GM08714 (cell line): ENCODE data around the gene SLC49A3.
"Not testable (repeated sequence)": the region's sequence is repeated elsewhere in the genome, so short reads cannot be mapped to it uniquely, and the experiment has no call there.

Experiments used
- H3K4me3 ChIP-seq: fragments of 200-500 bp; sonication (Bioruptor generic); 2 replicates; pipeline ENCODE4 v1.5.1; 2014; ENCODE audit warnings: mild to moderate bottlenecking, low read length, inconsistent platforms
- ZNF274 ChIP-seq: IDR thresholded peaks from 2 replicates; pipeline ENCODE4 v1.6.1; 2012; ENCODE audit warnings: mild to moderate bottlenecking, low read depth, low read length

Gene SLC49A3

DNA sequence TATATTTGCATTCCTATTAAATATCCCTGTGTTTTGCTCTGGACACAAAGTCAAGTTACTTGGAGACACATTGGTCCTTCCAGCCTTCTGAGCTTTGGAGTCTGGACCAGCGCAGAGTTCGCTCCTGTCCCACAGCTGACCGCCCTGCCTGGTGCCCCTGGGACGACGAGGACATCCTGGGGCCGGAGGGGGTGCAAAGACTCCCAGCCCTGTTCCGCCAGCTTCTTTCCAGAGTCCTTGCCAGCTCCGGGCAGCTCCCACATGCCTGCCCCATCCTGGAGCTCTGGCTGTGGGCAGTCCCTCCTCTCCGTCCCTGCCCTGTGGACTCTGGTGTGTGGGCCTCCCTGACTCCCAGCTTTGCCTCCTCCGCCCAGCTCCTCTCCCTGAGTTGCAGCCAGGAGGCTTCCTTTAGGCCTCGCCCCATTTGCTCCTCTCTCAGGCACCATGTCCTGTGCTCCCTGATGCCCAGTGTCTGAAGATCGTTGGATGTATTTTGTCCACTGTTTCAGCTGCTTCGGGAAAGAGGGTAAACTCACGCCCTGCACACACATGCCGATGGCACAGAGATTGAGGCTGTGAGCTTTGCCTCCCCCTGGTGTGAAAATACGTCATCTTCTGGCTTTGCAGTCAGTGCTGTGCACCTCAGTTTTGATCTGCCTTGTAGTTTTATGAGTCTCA, 11.8 kb upstream of the SLC49A3 start:
- no peak overlapping the region for H3K4me3 ChIP-seq
- TF ChIP-seq ZNF274: no peak

DNA sequence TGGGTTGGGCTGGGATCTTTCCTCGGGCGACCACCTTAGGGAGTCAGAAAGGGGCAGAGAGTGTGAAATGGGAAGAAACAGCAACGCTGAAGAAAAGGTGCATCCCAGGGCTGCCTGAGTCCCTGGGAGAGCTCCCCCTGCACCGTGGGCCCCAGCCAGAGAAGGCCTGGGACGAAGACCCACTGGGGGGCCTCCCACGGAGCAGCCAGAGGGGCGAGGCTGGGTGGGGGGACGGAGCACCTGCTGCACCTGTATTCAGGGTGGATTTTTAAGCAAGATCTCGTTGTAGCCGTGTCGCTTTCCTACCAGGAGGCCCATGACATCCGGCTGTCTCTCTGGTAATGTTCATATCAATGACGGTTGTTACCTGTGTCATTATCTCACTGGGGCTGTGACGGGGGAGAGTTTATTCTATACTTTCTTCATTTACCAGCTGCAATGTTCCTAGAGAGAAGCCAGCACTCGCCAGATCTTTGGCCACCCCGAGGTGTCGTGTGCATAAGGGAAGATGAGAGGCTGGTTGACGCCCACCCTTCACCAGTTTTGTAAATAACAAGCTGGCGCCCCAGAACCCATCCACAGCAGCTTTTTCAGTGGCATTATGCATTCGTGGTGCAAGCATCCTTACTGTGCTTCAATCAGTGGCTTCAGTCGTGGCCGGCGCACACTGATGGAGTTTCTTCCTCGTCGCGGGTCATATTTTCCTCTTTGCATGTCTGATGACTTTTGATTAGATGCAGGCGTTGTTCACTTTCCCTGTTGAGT, 11.0 kb upstream of the SLC49A3 start:
- H3K4me3 ChIP-seq: no peak overlapping the region; the same call in 1 of the 2 replicates
- no peak for TF ChIP-seq ZNF274

DNA sequence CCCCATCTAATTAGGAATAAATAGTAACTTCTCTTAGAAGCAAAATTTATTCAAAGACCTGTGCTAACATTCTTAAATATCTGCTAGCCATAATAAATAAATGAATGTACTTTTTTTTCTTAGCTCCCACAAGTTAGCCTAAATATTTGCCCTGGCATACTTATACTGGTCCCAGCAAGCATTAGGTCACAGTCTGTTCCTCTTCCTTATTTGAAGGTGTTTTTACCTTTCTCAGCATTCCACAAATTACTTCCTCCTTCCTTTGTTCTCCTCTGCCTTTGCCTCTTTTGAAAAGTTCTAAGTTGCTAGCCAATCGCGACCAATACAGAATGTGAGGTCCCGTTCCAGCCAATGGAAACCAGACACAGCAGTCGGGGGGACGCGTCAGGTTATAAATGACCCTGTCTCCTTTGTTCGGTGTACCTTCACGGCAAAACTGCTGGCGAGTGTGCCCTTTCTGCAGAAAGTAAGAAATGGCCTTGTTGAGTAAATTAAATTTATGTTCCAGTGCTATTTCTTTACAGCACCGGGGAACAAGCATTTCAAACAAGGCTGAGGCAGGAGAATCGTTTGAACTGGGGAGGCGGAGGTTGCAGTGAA, 5.5 kb upstream of the SLC49A3 start:
- not testable (repeated sequence) for H3K4me3 ChIP-seq

DNA sequence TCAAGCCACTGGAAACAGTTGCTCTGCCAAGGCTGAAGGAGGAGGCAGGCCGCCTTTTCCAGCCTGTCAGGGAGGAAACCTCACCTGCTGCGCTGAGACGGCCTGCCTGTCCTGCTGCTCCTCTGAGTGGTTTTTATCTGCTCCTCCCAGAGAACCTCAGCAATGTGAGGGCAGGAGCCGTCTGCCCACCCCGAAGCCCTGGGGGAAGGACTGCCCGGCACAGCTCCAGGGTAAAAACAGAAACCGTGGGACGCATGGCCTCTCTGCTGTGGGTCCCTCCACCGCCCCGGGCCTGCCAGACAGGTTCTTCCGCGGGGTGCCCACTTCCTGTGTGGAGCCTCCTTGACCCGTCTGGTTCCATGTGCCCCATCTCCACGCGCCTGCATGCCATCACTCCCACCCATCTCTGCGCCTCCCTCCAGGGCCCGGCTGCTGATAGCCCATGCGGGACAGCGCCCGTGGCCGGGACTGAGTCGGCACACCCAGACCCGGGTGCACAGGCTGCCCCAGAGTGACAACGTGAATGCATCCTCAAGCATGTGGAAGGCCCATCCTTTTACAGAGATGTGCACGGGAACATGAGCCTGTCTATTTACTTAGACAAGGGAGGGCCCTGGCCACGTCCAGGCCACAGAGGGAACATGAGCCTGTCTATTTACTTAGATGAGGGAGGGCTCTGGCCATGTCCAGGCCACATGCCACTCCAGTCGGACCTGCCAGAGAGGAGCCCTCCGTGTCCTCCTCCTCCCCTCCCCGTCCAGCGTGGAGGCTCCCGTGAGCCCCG, 4.0 kb upstream of the SLC49A3 start:
- H3K4me3 ChIP-seq: no peak overlapping the region
- no peak for TF ChIP-seq ZNF274

DNA sequence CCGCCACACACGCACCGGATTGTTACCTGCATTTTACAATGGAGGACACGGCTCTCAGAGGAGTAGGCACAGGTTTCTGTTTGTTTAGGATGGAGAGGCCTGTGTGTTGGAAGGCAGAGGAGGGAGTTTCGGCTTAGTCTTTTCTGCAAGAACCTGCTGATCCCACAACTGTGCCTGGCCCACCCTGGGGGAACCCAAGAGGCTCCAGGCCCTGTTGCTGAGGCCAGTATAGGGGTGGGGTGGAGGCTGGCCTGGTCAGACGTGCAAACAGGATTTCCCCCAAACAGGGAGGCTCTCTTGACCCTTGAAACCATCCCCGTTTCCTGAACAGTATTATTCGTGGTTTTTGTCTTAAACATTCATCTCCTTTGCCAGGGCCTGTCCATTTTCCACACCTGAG, 772 bp upstream of the SLC49A3 start:
- TF ChIP-seq ZNF274: no peak
- peak overlapping the region; percentile 1; the same call in 1 of the 2 replicates for H3K4me3 ChIP-seq

DNA sequence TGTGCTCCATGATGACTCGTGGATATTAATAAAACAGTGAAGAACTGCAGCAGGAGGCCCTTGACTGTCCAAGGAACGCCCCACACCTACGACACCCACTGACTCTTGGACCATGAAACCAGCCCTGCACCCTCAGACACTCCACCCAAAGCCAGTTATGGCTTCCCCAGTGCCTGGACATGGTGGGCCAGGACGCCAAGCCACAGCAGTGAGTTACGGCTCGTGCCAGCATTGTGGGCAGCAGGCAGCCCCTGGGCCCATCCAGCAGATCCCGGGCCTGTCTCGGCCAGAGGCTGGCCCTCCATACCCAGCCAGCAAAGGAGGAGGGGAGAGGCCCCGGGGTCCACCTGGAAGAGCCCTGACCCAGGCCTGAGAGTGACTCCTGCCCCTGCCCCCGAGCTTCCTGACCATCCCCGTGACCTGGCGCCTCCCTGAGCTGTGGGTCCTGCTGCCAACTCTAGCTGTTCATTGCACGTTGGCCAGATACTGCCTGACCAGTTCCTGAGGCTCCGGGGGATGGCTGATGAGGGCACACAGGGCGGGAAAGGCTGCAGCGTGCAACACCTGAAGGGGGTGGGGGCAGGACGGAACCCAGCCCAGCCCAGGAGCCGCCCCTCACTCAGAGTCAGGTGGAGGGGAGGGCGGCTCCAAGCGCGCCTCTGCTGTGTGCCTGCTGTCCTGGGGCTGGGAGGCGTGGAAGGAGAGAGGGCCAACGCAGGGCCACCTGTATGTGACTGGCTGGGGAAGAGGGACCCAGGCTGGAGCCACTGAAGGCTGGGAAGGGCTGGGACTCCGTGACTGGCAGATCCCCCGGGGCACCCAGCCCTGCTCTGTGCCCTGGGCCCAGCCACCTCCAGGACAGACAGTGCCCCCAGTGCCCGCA, 739 bp downstream of the SLC49A3 start:
- no peak overlapping the region; the same call in 1 of the 2 replicates for H3K4me3 ChIP-seq
- TF ChIP-seq ZNF274: no peak

DNA sequence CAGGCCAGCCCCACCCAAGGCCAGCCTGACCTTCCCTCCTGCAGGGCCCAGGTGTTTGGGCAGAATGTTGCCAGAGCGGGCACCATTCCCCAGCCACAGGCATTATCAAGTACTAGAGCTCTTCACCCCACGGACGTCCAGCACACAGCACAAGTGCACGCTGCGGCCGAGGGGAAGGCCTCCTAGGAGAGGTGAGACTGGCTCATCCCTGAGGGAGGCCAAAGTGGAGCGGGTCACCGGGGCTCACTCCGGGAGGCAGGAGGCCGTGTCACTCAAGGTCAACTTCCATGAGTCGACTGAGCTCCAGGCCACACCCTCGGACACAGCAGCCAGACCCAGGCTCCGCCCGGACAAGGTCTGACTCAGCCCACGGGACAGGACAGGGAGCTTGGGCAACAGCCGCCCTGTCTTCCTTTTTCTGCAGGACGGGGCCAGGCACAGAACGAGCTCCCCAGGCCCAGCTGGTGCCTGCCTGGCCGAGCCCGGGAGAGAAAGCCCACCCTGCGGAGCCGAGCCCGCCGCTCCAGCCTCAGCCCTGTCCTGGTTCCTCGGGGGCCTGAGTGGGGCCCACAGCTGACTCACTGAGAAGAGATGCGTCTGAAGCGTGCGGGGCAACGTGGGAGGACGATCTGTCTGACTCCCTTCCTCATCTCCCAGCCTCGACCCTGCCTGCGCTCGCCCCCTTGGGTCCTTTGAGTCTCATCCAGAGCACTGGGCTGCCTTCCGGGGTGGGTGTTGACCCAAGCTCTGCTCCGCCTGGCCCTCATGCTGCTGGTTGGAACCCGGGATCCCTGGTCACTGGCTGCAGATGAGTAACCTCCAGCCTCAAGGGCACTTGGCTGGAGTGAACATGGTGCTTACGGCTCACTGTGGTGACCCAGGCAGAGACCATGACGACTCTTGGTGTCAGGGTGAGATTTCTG, 1.6 kb downstream of the SLC49A3 start:
- no peak overlapping the region for H3K4me3 ChIP-seq
- TF ChIP-seq ZNF274: no peak

DNA sequence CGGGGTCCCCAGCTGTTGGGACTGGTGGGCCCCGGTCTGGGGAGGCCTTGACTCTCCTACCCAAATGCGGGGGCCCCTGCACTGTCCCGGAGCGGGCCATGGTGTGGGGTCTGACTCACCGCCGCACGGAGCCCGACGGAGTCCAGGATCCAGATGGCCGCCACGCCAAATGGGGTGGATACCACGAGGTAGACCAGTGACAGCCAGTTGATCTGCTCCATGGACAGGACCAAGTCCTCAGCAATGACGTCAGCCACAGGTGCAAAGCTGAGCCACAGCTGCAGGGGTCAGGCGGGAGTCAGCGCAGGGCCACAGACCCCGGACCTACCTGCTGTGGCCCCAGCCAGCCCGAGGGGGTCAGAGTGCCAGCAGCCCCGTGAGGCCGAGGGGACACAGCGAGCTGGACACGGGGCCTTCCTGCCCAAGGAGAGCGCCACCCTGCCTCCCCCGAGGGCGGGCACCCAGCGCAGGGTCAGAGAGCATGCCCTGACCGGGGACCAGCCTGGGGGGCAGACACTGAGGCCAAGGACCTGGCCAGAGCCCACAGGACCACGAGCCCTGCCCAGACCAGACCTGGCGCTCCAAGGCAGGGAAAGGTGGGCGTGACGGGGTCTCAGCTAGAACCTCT, 2.4 kb downstream of the SLC49A3 start:
- no peak overlapping the region for H3K4me3 ChIP-seq
- TF ChIP-seq ZNF274: no peak

DNA sequence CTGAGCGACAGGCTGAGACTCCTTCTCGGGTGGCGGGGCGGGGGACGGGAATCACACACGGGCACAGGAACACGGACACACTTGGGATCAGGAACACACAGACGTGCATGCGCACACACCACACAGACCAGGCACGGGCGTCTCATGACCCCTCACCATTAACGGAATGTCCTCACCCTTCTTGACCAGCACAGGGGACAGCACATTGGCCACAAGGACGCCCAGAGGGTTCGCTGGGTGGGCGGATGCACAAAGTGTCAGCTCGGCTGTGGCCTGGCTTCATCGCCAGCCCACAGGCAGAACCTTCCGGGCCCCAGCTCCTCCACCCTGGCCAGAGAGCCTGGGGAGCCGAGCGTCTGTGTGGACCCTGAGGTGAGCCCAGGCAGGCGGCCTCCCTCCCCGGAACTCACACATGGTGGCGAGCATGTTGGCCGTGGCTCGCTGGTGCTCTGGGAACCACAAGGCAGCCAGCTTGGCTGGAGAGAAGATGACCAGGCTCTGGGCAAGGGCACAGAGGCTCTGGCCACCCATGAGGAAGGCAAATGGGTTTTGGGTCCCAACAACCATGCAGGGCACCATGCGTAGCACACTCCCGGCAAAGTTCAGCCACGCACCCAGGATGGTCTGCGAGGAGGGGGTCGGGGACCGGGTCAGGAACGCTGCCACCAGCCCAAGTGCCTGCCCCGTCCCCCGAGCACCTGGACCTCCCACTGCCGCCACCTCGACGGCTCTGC, 3.1 kb downstream of the SLC49A3 start:
- H3K4me3 ChIP-seq: no peak overlapping the region
- TF ChIP-seq ZNF274: no peak

DNA sequence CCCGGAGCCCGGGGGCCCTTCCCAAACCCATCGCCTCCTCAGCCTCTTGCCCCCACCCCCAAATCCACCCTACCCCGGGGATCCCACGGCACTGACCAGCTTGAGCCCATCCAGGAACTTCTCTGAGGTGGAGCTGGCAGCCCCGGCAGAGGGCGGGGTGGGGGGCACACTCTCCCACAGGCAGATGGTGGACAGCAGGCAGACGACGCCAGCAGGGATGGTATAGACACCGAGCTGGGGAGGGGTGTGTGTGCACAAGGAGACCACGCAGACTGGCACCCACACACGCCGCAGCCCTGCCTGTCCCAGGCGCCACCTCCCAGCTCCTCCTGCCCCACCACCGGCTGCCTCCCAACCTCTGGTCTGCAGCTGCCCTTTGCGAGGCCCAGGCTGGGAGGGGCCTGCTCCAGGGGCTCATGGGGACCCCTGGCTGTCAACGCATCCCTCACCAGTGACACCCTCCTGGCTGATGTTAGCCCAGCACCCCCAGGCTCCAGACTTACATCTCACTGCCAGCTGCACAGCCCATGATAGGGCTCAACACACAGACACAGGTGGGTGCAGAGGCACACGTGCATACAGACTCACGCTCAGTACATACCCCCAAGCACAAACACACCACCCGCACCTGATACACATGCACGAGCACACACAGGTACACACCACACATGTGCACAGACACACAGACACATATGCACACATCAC, 4.2 kb downstream of the SLC49A3 start:
- H3K4me3 ChIP-seq: no peak overlapping the region
- no peak for TF ChIP-seq ZNF274

DNA sequence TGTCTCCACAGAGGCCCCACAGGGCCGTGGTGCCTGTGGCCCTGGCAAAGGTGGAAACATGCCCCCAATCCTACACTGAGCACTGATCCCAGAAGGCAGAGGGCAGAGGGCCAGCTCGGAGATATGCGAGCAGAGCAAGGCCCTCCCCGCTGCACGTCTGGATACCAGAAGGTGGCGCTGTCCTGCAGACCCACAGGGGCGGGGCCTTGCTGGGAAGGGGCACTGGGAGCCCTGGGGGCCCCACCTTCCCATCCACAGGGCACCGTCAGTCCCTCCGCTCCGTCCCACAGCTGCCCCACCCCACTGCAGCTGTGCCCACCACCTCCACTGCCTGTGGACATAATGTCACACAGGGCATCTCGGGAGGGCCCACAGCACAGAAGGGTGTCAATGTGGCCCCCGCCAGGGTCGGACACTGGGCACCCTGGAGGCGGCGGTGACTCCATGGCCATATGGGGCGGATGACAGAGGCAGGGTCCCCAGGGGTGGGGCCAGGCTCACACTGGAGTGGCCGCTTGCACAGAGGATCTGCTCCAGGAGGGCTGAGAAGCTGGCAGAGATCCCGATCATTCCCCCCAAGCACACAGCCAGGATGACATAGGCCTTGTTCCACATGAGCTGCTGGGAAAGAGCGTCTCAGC, 4.8 kb downstream of the SLC49A3 start:
- no peak for TF ChIP-seq ZNF274
- H3K4me3 ChIP-seq: no peak overlapping the region
